GM12865 (cell line): Measurements from ENCODE around the gene ZNF669.

Experiments used
- DNase-seq: peaks from one replicate; pipeline ENCODE4 v3.0.0; 2010; ENCODE audit warnings: low read depth
- H3K4me3 ChIP-seq: 2 replicates; pipeline ENCODE4 v1.5.1; 2011; ENCODE audit warnings: mild to moderate bottlenecking, low read depth, low read length, control low read depth
- TF ChIP-seq, protein P1 (sequence below): IDR thresholded peaks from 2 replicates; pipeline ENCODE4 v1.5.1; 2011; ENCODE audit warnings: low read length, control low read depth, low read depth, inconsistent platforms; ENCODE audit not compliant: insufficient read depth; ENCODE audit errors: missing control alignments

Gene ZNF669

DNA sequence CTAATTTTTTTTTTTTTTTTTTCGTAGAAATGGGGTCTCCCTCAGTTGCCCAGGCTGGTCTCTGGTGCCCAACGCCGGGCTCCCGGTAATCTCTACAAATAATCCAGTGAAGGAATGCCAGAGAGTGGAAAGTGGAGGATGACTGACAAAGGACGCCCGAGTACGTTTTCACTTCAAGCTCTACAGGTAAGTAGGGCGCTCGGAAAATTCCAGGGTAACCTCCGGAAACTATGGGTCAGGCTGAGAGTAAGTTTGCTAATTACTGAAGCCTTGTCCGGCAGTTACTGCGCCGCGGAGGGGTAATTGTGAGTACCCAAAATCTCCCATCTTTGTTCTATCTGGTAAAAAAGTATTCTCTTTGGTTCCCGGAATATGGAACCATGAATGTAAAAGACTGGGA is 1.8 kb upstream of the ZNF669 start:
- DNase-seq, result no peak
- H3K4me3 ChIP-seq, result no peak overlapping the region
- TF ChIP-seq, protein P1, sequence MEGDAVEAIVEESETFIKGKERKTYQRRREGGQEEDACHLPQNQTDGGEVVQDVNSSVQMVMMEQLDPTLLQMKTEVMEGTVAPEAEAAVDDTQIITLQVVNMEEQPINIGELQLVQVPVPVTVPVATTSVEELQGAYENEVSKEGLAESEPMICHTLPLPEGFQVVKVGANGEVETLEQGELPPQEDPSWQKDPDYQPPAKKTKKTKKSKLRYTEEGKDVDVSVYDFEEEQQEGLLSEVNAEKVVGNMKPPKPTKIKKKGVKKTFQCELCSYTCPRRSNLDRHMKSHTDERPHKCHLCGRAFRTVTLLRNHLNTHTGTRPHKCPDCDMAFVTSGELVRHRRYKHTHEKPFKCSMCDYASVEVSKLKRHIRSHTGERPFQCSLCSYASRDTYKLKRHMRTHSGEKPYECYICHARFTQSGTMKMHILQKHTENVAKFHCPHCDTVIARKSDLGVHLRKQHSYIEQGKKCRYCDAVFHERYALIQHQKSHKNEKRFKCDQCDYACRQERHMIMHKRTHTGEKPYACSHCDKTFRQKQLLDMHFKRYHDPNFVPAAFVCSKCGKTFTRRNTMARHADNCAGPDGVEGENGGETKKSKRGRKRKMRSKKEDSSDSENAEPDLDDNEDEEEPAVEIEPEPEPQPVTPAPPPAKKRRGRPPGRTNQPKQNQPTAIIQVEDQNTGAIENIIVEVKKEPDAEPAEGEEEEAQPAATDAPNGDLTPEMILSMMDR, result no peak

DNA sequence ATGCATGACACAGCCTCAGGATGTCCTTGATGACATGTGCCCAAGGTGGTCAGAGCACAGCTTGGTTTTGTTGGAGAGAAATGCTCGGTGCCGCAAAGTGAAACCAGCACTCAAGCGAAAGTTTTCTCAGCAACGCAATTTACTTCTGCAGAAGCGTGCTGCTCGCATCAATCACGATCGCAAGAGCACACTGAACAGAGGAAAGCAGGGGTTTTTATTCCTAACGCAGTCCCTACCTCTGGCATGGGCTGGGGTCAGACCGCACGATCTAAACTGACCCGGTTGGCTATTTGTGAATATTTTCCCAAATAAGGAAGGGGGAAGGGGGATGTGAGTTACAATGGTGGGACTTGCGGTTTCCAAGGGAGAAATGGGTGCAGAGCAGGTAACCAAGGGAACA is 809 bp upstream of the ZNF669 start:
- TF ChIP-seq, protein P1, result no peak
- peak overlapping the region; percentile 96 for H3K4me3 ChIP-seq
- no peak for DNase-seq

DNA sequence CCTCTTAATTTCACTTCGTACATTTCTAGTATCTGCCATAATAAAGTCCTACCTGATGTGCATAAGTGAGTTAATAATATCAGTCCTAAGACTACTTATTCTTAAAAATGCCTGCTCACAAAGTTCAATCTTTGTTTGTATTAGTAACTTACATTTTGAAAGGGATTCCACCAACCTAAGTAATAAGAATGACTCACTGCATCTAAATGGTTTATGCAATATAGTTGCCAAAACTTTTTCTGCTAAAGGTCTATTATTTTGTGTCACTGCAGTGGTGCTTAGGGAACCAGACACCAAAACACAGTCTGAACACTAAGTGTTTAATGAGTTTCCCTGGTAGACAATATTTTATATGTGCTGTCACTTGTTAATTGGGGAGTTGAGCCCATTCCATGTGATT is 1.8 kb downstream of the ZNF669 start:
- DNase-seq, result no peak
- H3K4me3 ChIP-seq, result no peak overlapping the region
- TF ChIP-seq, protein P1, result no peak

DNA sequence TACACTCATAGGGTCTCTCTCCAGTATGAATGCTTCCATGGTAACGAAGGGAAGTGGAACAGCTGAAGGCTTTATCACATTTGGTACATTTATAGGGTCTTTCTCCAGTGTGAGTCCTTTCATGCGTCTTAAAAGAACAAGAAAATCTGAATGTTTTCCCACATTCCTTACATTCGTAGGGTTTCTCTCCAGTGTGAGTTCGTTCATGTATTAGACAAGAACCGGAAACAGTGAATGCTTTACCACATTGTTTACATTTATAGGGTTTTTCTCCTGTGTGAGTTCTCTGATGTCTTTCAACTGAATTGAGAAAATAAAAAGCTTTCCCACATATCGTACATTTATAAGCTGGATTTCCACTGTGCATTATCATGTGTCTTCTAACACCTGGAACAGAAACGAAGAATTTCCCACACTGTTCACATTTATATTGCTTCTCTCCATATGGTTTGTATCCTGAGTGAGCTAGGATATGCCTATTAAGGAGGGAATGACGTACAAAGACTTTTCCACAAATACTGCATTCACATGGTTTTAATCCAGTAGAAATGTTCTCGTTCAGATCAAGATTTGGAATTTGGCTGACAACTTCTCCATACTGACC is 3.4 kb downstream of the ZNF669 start:
- TF ChIP-seq, protein P1, result no peak

DNA sequence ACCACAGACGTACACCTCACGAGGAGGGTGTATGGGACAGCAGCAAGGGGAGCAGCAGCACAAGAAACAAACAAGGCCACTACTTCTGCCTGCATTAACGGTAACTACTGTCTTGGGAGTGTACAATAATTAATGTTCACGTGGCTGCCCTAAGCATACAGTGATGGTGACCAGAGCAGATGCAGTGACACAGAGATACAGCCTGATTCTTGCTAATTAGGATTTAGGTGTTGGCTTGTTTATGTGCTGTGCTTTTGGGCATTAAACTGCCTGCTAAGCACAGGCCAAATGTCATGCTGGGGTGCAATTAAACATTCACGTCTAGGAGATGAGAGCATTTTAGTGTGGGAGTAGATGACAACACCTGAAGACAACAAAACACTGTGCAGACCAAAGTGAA is 7.2 kb downstream of the ZNF669 start:
- DNase-seq, result no peak
- H3K4me3 ChIP-seq, result no peak overlapping the region
- TF ChIP-seq, protein P1, result no peak

More for the DNA sequence above, 3.4 kb downstream of the ZNF669 start:
- H3K4me3 ChIP-seq, result no peak overlapping the region
- DNase-seq, result no peak

DNA sequence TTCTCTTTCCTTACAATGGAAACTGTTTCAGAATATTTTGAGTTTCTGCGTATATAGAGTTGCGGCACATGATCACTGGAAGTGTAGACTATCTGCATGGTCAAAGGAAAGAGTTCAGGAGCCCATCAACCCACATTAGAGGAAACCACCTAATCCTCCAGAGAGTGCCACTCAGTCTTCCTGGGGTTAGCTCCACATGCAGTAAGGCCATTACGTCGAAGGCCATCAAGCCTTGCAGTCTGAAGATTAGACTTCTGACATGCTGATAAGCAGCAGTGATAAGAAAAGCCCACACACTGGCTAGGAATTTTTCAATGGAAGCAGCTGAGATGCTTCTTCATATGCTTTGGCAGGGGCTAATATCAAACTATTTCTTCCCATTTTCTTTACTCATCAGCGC is 7.6 kb downstream of the ZNF669 start:
- no peak overlapping the region for H3K4me3 ChIP-seq
- DNase-seq, result no peak
- TF ChIP-seq, protein P1, result no peak

DNA sequence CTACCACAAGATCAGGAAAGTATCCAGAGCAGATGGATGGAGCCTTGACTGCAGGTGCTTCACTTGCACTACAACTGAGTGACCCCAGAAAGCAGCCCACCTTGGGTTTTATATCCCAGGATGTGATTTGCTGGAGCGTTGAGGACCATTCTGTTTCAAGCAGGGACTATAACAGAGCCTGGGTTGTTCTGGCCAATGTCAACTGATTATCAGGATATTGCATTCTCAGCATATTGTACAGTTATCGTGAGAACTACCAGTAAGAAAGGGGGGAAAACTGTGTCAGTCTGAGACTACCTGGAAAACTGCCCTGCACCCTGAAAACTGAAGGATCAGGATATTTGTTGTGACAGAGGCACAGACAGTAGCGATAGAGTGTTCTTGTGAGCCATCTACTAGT is 8.0 kb downstream of the ZNF669 start:
- TF ChIP-seq, protein P1, result no peak
- DNase-seq, result no peak
- H3K4me3 ChIP-seq, result no peak overlapping the region
